GM21723 (cell line): ENCODE data around the gene RASSF8.

ENCODE experiments used
- ATAC-seq: cut with Tn5 transposase; IDR thresholded peaks from one replicate; pipeline ENCODE4 v1.9.1; 2021; ENCODE audit warnings: mild to moderate bottlenecking, moderate library complexity; ENCODE audit not compliant: unreplicated experiment

The RASSF8 gene

GRCh38 chr12:26122681-26123481 is 164.4 kb downstream of the RASSF8 start:
- ATAC-seq, result peak; percentile 25

- ATAC-seq, result no peak
Measured at GRCh38 chr12:26123482-26123980, 165.0 kb downstream of the RASSF8 start.

DNA sequence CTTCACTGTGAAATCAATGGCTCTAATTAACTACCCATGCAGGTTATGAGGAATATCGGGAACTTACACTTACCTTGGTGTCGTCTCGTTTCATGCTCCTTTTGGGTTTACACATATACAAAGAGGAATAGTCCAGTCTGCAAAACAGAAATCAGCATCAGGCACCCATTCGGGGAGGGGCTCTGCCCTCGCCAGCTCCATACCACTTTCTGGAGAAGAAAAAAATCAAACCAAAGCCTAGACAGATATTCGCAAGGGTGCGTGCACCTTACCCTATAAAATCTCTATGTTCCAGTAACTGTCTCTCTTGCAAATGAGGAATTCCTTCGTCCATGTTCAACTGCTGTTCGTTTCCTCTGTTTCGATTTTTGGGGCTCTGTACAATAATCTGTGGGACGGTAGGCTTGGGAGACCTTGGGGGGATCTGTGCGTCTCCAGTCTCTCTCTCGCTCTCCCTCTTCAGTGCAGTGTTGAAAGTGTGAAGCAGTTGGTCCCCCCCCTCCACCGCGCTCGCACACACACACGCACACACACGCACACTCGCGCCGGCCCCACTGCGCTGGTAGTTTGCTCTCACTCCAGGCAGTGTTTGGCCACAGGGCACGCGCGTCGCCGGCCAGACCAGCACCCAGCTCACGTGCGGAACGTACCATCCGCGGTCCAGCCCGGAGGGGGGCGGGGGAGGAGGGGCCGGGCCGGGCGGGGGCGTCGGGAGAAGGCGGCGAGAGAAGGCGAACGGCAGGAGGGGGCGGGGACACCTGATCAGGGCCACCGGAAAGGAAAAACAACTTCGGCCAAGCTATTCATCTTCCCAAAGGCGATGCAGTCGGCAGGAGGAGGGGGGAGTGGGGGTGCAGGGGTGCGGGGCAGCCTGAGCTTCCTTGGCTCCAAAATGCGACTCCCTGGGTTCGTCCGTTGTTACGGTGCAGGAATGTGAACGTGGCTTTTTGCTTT is 166.2 kb downstream of the RASSF8 start, which contains the start of gene BHLHE41:
Gene BHLHE41 (minus strand): TSS at position 592 of the 954 bp plus-strand sequence. CDS start 258 bp downstream, at position 334.
- no peak for ATAC-seq

GRCh38 chr12:26125400-26126339 is 167.2 kb downstream of the RASSF8 start:
- peak; percentile 32 for ATAC-seq

- ATAC-seq, result peak; percentile 44
Measured at GRCh38 chr12:26126340-26127284, 168.1 kb downstream of the RASSF8 start.

DNA sequence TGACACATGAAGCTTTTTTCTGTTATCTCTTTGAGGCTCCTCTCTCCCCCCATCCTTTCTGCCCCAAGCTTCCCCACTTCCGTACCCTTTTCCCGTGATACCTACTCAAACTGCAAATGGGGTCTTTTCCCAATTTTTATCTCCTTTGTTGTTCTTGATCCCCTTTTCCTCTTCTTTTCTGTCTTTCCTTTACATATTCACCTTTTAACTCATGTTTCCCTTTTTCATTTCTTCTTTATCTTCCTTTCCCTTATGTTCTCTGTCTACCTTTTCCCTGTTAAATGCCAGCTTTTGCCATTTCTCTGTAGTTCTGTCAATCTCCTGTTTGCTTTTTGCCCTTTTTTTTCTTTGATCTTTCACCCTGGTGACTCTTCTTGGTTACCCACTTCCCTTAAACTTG is 168.9 kb downstream of the RASSF8 start:
- no peak for ATAC-seq

DNA sequence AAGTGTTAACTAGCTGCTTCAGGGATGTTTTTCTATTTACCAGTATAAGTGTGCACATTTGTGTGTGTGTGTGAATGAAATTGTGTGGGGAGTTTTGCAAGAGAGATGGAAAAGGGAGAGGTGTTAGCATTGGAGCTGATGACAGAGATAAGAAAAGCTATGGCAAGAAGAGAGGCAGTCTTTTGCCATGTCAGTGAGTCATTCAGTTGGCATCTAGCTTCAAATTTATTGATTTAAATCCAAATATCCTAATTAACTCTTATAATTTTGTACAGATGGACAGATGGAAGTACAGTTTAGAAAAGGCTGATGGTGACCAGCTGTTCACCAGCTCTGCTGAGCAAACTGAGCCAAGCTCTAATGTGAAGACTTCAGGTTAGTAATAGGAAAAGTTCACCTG is 169.7 kb downstream of the RASSF8 start:
- ATAC-seq, result no peak
